ENCODE measurements around the gene DCD. TPM values are rescaled to one million over a fixed set of nuclear protein-coding genes. Genes with fewer than 3 reads are reported as not detected.
A peak's percentile ranks its signal among the peaks of the same experiment; 100 is the strongest.
"Not testable (repeated sequence)": the region's sequence is repeated elsewhere in the genome, so short reads cannot be mapped to it uniquely, and the experiment has no call there.

DCD gene
- total RNA-seq, 1 donor from 2014 or later = not detected

GRCh38 chr12:54665022-54665635 is 17.0 kb upstream of the DCD start:
- H3K27ac Mint-ChIP-seq; DNase-seq (ENCODE audit: low spot score); H3K9me3 Mint-ChIP-seq; H3K4me1 Mint-ChIP-seq (ENCODE audit: low read depth); H3K36me3 Mint-ChIP-seq (ENCODE audit: low read depth); intact Hi-C loops (cut with micrococcal nuclease); H3K4me3 Mint-ChIP-seq (ENCODE audit: low read depth): not testable (repeated sequence)
- peaks cover 28% of the 10 kb centered on the region for H3K27me3 Mint-ChIP-seq (ENCODE audit: low read depth)

GRCh38 chr12:54663603-54664002 is 15.4 kb upstream of the DCD start:
- Mint-ChIP-seq H3K27ac (no peak overlapping the region), H3K9me3 (no peaks in the 10 kb centered on the region), H3K4me3 (ENCODE audit: low read depth) (no peak overlapping the region), H3K36me3 (ENCODE audit: low read depth) (no peaks in the 10 kb centered on the region), H3K27me3 (ENCODE audit: low read depth) (peaks cover 22% of the 10 kb centered on the region), H3K4me1 (ENCODE audit: low read depth) (no peaks in the 10 kb centered on the region)
- no peak for DNase-seq (ENCODE audit: low spot score)
- intact Hi-C loops (cut with micrococcal nuclease) = no loop called here

GRCh38 chr12:54662026-54662425 is 13.9 kb upstream of the DCD start:
- H3K4me3 Mint-ChIP-seq (ENCODE audit: low read depth) = no peak overlapping the region
- peaks cover 16% of the 10 kb centered on the region for H3K27me3 Mint-ChIP-seq (ENCODE audit: low read depth)
- no peaks in the 10 kb centered on the region for H3K4me1 Mint-ChIP-seq (ENCODE audit: low read depth)
- intact Hi-C loops (cut with micrococcal nuclease) = no loop called here
- H3K27ac Mint-ChIP-seq = no peak overlapping the region
- H3K9me3 Mint-ChIP-seq = no peaks in the 10 kb centered on the region
- no peak for DNase-seq (ENCODE audit: low spot score)
- H3K36me3 Mint-ChIP-seq (ENCODE audit: low read depth) = no peaks in the 10 kb centered on the region

- intact Hi-C loops (cut with micrococcal nuclease) = no loop called here
- no peak overlapping the region for H3K4me3 Mint-ChIP-seq (ENCODE audit: low read depth)
- H3K4me1 Mint-ChIP-seq (ENCODE audit: low read depth) = no peaks in the 10 kb centered on the region
- H3K27ac Mint-ChIP-seq = no peak overlapping the region
- H3K9me3 Mint-ChIP-seq = no peaks in the 10 kb centered on the region
- no peaks in the 10 kb centered on the region for H3K36me3 Mint-ChIP-seq (ENCODE audit: low read depth)
- H3K27me3 Mint-ChIP-seq (ENCODE audit: low read depth) = peaks cover 15% of the 10 kb centered on the region
- DNase-seq (ENCODE audit: low spot score) = no peak
Measured at GRCh38 chr12:54661048-54661447, 12.9 kb upstream of the DCD start.

GRCh38 chr12:54660320-54660962 is 12.3 kb upstream of the DCD start:
- no peak for DNase-seq (ENCODE audit: low spot score)
- no peaks in the 10 kb centered on the region for H3K4me1 Mint-ChIP-seq (ENCODE audit: low read depth)
- intact Hi-C loops (cut with micrococcal nuclease) = no loop called here
- no peaks in the 10 kb centered on the region for H3K9me3 Mint-ChIP-seq
- H3K4me3 Mint-ChIP-seq (ENCODE audit: low read depth) = no peak overlapping the region
- no peak overlapping the region for H3K27ac Mint-ChIP-seq
- no peaks in the 10 kb centered on the region for H3K36me3 Mint-ChIP-seq (ENCODE audit: low read depth)
- peaks cover 11% of the 10 kb centered on the region for H3K27me3 Mint-ChIP-seq (ENCODE audit: low read depth)

GRCh38 chr12:54658306-54659264 is 10.4 kb upstream of the DCD start:
- peak; percentile 26 for DNase-seq (ENCODE audit: low spot score)
- H3K27ac Mint-ChIP-seq = no peak overlapping the region
- no peaks in the 10 kb centered on the region for H3K9me3 Mint-ChIP-seq
- no peak overlapping the region for H3K4me3 Mint-ChIP-seq (ENCODE audit: low read depth)
- peaks cover 12% of the 10 kb centered on the region for H3K27me3 Mint-ChIP-seq (ENCODE audit: low read depth)
- no peaks in the 10 kb centered on the region for H3K4me1 Mint-ChIP-seq (ENCODE audit: low read depth)
- H3K36me3 Mint-ChIP-seq (ENCODE audit: low read depth) = no peaks in the 10 kb centered on the region
- intact Hi-C loops (cut with micrococcal nuclease) = no loop called here

- no peaks in the 10 kb centered on the region for H3K9me3 Mint-ChIP-seq
- no peak overlapping the region for H3K4me3 Mint-ChIP-seq (ENCODE audit: low read depth)
- no peak for DNase-seq (ENCODE audit: low spot score)
- no peak overlapping the region for H3K27ac Mint-ChIP-seq
- peaks cover 19% of the 10 kb centered on the region for H3K27me3 Mint-ChIP-seq (ENCODE audit: low read depth)
- intact Hi-C loops (cut with micrococcal nuclease) = no loop called here
- no peaks in the 10 kb centered on the region for H3K4me1 Mint-ChIP-seq (ENCODE audit: low read depth)
- no peaks in the 10 kb centered on the region for H3K36me3 Mint-ChIP-seq (ENCODE audit: low read depth)
Measured at GRCh38 chr12:54657105-54657607, 9.0 kb upstream of the DCD start.

- no peak overlapping the region for H3K27ac Mint-ChIP-seq
- no peaks in the 10 kb centered on the region for H3K9me3 Mint-ChIP-seq
- H3K4me3 Mint-ChIP-seq (ENCODE audit: low read depth) = no peak overlapping the region
- peaks cover 15% of the 10 kb centered on the region for H3K27me3 Mint-ChIP-seq (ENCODE audit: low read depth)
- no peaks in the 10 kb centered on the region for H3K36me3 Mint-ChIP-seq (ENCODE audit: low read depth)
- H3K4me1 Mint-ChIP-seq (ENCODE audit: low read depth) = no peaks in the 10 kb centered on the region
- DNase-seq (ENCODE audit: low spot score) = no peak
- intact Hi-C loops (cut with micrococcal nuclease) = no loop called here
Measured at GRCh38 chr12:54654926-54655325, 6.8 kb upstream of the DCD start.

GRCh38 chr12:54653025-54653424 is 4.9 kb upstream of the DCD start:
- Mint-ChIP-seq H3K27ac (no peak overlapping the region), H3K9me3 (no peaks in the 10 kb centered on the region), H3K36me3 (ENCODE audit: low read depth) (no peaks in the 10 kb centered on the region), H3K4me3 (ENCODE audit: low read depth) (no peak overlapping the region), H3K27me3 (ENCODE audit: low read depth) (peaks cover 15% of the 10 kb centered on the region), H3K4me1 (ENCODE audit: low read depth) (no peaks in the 10 kb centered on the region)
- intact Hi-C loops (cut with micrococcal nuclease) = no loop called here
- DNase-seq (ENCODE audit: low spot score) = no peak

GRCh38 chr12:54650889-54651288 is 2.7 kb upstream of the DCD start:
- H3K36me3 Mint-ChIP-seq (ENCODE audit: low read depth) = no peaks in the 10 kb centered on the region
- H3K27me3 Mint-ChIP-seq (ENCODE audit: low read depth) = peaks cover 27% of the 10 kb centered on the region
- intact Hi-C loops (cut with micrococcal nuclease) = no loop called here
- no peak overlapping the region for H3K4me3 Mint-ChIP-seq (ENCODE audit: low read depth)
- H3K4me1 Mint-ChIP-seq (ENCODE audit: low read depth) = no peaks in the 10 kb centered on the region
- H3K9me3 Mint-ChIP-seq = no peaks in the 10 kb centered on the region
- no peak overlapping the region for H3K27ac Mint-ChIP-seq
- no peak for DNase-seq (ENCODE audit: low spot score)

- Mint-ChIP-seq H3K4me1 (ENCODE audit: low read depth) (no peaks in the 10 kb centered on the region), H3K27ac (no peak overlapping the region), H3K36me3 (ENCODE audit: low read depth) (no peaks in the 10 kb centered on the region), H3K4me3 (ENCODE audit: low read depth) (no peak overlapping the region), H3K27me3 (ENCODE audit: low read depth) (peaks cover 27% of the 10 kb centered on the region), H3K9me3 (no peaks in the 10 kb centered on the region)
- intact Hi-C loops (cut with micrococcal nuclease) = no loop called here
- DNase-seq (ENCODE audit: low spot score) = no peak
Measured at GRCh38 chr12:54650409-54650808, 2.2 kb upstream of the DCD start.

- Mint-ChIP-seq H3K36me3 (ENCODE audit: low read depth) (no peaks in the 10 kb centered on the region), H3K27ac (no peak overlapping the region), H3K9me3 (no peaks in the 10 kb centered on the region), H3K27me3 (ENCODE audit: low read depth) (peaks cover 27% of the 10 kb centered on the region), H3K4me1 (ENCODE audit: low read depth) (no peaks in the 10 kb centered on the region), H3K4me3 (ENCODE audit: low read depth) (no peak overlapping the region)
- intact Hi-C loops (cut with micrococcal nuclease) = no loop called here
- DNase-seq (ENCODE audit: low spot score) = no peak
Measured at GRCh38 chr12:54649825-54650224, 1.7 kb upstream of the DCD start.

- no peaks in the 10 kb centered on the region for H3K36me3 Mint-ChIP-seq (ENCODE audit: low read depth)
- H3K9me3 Mint-ChIP-seq = peaks cover 3% of the 10 kb centered on the region
- intact Hi-C loops (cut with micrococcal nuclease) = no loop called here
- H3K27me3 Mint-ChIP-seq (ENCODE audit: low read depth) = peaks cover 8% of the 10 kb centered on the region
- H3K27ac Mint-ChIP-seq = no peak overlapping the region
- no peak for DNase-seq (ENCODE audit: low spot score)
- H3K4me3 Mint-ChIP-seq (ENCODE audit: low read depth) = no peak overlapping the region
- no peaks in the 10 kb centered on the region for H3K4me1 Mint-ChIP-seq (ENCODE audit: low read depth)
Measured at GRCh38 chr12:54641554-54641953, 6.6 kb downstream of the DCD start.

Measured in activated T-helper 2 cell treated with anti-CD3 and anti-CD28 coated beads, Interferon-gamma antibody, Interleukin-2, Interleukin-4, amounts not matched to agents 10 μg/mL and 5 μg/mL and 100 μg/mL, durations not matched to agents 14 hours and 24 hours and 36 hours (primary cell).